Measurements from ENCODE around the gene CHMP2B.

DNA sequence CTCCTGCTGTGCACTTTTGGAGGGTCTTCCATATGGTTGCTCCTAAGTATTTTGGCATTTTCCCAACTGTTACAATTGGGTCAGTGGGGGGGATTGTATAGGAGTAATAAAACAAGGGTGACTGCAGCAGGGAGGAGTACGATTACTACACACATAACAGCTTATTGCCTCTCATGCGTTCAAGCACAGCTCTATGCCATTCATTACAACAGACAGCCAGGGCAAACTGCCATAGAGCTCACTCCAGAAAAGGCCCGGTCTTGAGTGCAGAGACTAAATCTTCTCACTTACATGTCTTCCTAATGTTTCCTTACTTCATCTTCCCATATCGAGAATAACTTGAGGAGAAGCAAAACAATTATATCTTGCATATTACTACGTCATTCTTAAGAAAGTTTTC lies 1.4 kb upstream of the CHMP2B start:
- TF ChIP-seq CTCF (IDR thresholded peaks at IDR 0.05) (no peak), POLR2AphosphoS5 (IDR thresholded peaks at IDR 0.05; ENCODE audit: insufficient read depth in 1 of 2, low read depth in 1 of 2) (no peak)
